DMS53 (cell line): ENCODE data around the gene PRIMA1.

Experiments used
- DNase-seq: peaks from one replicate; lab custom pipeline; 2025; lab: John Stamatoyannopoulos, UW

The PRIMA1 gene

GRCh38 chr14:93794756-93795155, 6.5 kb upstream of the PRIMA1 start:
- no peak for DNase-seq

- DNase-seq: no peak
Observed at GRCh38 chr14:93793555-93794324, 5.5 kb upstream of the PRIMA1 start.

- no peak for DNase-seq
Observed at GRCh38 chr14:93792391-93792790, 4.1 kb upstream of the PRIMA1 start.

GRCh38 chr14:93790966-93791365, 2.7 kb upstream of the PRIMA1 start:
- DNase-seq: no peak

GRCh38 chr14:93789228-93790130, 1.2 kb upstream of the PRIMA1 start:
- DNase-seq: no peak

GRCh38 chr14:93788543-93789227, 400 bp upstream of the PRIMA1 start:
- DNase-seq: no peak

- no peak for DNase-seq
Observed at GRCh38 chr14:93787465-93788292, 606 bp downstream of the PRIMA1 start.

- no peak for DNase-seq
Observed at GRCh38 chr14:93785423-93785822, 2.9 kb downstream of the PRIMA1 start.

- no peak for DNase-seq
Observed at GRCh38 chr14:93784878-93785277, 3.4 kb downstream of the PRIMA1 start.

- no peak for DNase-seq
Observed at GRCh38 chr14:93780813-93781400, 7.4 kb downstream of the PRIMA1 start.

GRCh38 chr14:93778856-93779629, 9.2 kb downstream of the PRIMA1 start:
- DNase-seq: no peak

GRCh38 chr14:93778453-93778852, 9.8 kb downstream of the PRIMA1 start:
- no peak for DNase-seq

GRCh38 chr14:93775744-93776143, 12.5 kb downstream of the PRIMA1 start:
- DNase-seq: no peak

- DNase-seq: no peak
Observed at GRCh38 chr14:93775158-93775557, 13.1 kb downstream of the PRIMA1 start.

GRCh38 chr14:93772263-93772662, 16.0 kb downstream of the PRIMA1 start:
- no peak for DNase-seq

GRCh38 chr14:93765970-93766369, 22.3 kb downstream of the PRIMA1 start:
- no peak for DNase-seq

GRCh38 chr14:93765155-93765554, 23.1 kb downstream of the PRIMA1 start:
- DNase-seq: no peak

GRCh38 chr14:93764211-93764659, 24.1 kb downstream of the PRIMA1 start:
- DNase-seq: no peak

- no peak for DNase-seq
Observed at GRCh38 chr14:93759719-93760307, 28.5 kb downstream of the PRIMA1 start.

GRCh38 chr14:93757206-93757605, 31.1 kb downstream of the PRIMA1 start:
- DNase-seq: no peak
